ENCODE measurements around the gene RAB8A.
A peak's percentile ranks its signal among the peaks of the same experiment; 100 is the strongest.
"Not testable (repeated sequence)": the region's sequence is repeated elsewhere in the genome, so short reads cannot be mapped to it uniquely, and the experiment has no call there.

The RAB8A gene

GRCh38 chr19:16143399-16144215 is 31.9 kb downstream of the RAB8A start, which contains the start of gene HSH2D:
TSS of gene HSH2D (plus strand) at chr19:16143685. CDS start at chr19:16148751, 5,066 bp downstream.
- no peak for DNase-seq

GRCh38 chr19:16144216-16144581 is 32.5 kb downstream of the RAB8A start:
- DNase-seq, result no peak

GRCh38 chr19:16146112-16146511 is 34.4 kb downstream of the RAB8A start:
- no peak for DNase-seq

- DNase-seq, result no peak
Measured at GRCh38 chr19:16148443-16149229, 36.9 kb downstream of the RAB8A start.

GRCh38 chr19:16153582-16154336 is 42.1 kb downstream of the RAB8A start:
- DNase-seq, result no peak

- no peak for DNase-seq
Measured at GRCh38 chr19:16154557-16154956, 42.9 kb downstream of the RAB8A start.

GRCh38 chr19:16155128-16155527 is 43.4 kb downstream of the RAB8A start:
- DNase-seq, result no peak

GRCh38 chr19:16156904-16157303 is 45.2 kb downstream of the RAB8A start:
- DNase-seq, result no peak

GRCh38 chr19:16157601-16158000 is 45.9 kb downstream of the RAB8A start:
- no peak for DNase-seq

- no peak for DNase-seq
Measured at GRCh38 chr19:16159655-16160054, 48.0 kb downstream of the RAB8A start.

GRCh38 chr19:16160445-16160942 is 48.8 kb downstream of the RAB8A start:
- no peak for DNase-seq

- peak; percentile 84 for DNase-seq
Measured at GRCh38 chr19:16160943-16161560, 49.4 kb downstream of the RAB8A start.

- DNase-seq, result peak; percentile 91
Measured at GRCh38 chr19:16161840-16162239, 50.2 kb downstream of the RAB8A start.

- DNase-seq, result no peak
Measured at GRCh38 chr19:16164222-16164890, 52.7 kb downstream of the RAB8A start.

GRCh38 chr19:16166417-16166816 is 54.7 kb downstream of the RAB8A start:
- no peak for DNase-seq

GRCh38 chr19:16167055-16167454 is 55.4 kb downstream of the RAB8A start:
- DNase-seq, result no peak

- DNase-seq, result no peak
Measured at GRCh38 chr19:16168465-16169081, 56.9 kb downstream of the RAB8A start.

- DNase-seq, result no peak
Measured at GRCh38 chr19:16170134-16170533, 58.4 kb downstream of the RAB8A start.

- DNase-seq, result no peak
Measured at GRCh38 chr19:16175954-16176353, 64.3 kb downstream of the RAB8A start.

GRCh38 chr19:16178866-16179265 is 67.2 kb downstream of the RAB8A start:
- not testable (repeated sequence) for DNase-seq

- DNase-seq, result peak; percentile 81
Measured at GRCh38 chr19:16180611-16181010, 68.9 kb downstream of the RAB8A start.

Data from HCEC 1CT (cell line).